ENCODE data around the gene ZNF611. TPM values are rescaled to one million over a fixed set of nuclear protein-coding genes. Genes with fewer than 3 reads are reported as not detected.
"Not testable (repeated sequence)": the region's sequence is repeated elsewhere in the genome, so short reads cannot be mapped to it uniquely, and the experiment has no call there.

Gene ZNF611
- polyA plus RNA-seq, 4 donors, result 2.2 to 16.0 (median 3.9) TPM

DNA sequence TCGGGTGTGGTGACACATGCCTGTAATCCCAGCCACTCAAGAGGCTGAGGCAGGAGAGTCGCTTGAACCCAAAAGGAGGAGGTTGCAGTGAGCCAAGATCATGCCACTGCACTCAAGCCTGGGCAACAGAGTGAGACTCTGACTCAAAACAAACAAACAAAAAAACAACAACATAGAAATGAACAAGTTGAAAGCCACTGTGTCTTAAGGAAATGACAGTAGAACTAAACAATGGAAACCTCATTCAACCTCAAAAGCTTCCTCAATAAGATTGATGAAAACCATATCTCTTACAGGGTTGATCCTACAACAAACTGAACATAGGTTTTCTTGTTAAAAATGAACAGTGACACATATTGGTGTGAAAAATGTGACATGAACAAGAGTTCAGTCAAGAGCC is 21.8 kb downstream of the ZNF611 start:
- not testable (repeated sequence) for H3K4me1 ChIP-seq (ENCODE audit: control insufficient read depth in 3 of 3, insufficient read depth in 2 of 3, low read depth in 1 of 3, low read length in 2 of 3); FAIRE-seq; H3K27ac ChIP-seq (ENCODE audit: low read depth in 1 of 3, low read length in 2 of 3); H3K27me3 ChIP-seq (ENCODE audit: control insufficient read depth in 3 of 3, insufficient read depth in 3 of 3, low read length in 3 of 3); H3K4me3 ChIP-seq (ENCODE audit: low read depth in 1 of 3, low read length in 3 of 3); DNase-seq
- WGBS, 3 donors, result 94 to 98% (median 98%) methylated on average over 2 of the region's 2 CpGs
- peaks cover 7 to 41% (median 21%) of the 10 kb centered on the region in 3 donors for H3K36me3 ChIP-seq (ENCODE audit: control insufficient read depth in 3 of 3, insufficient read depth in 2 of 3, low read depth in 1 of 3, low read length in 3 of 3)
- peaks cover 0 to 31% of the 10 kb centered on the region in 2 donors for H3K9me3 ChIP-seq (ENCODE audit: control insufficient read depth in 2 of 2, insufficient read depth in 1 of 2, low read depth in 1 of 2, low read length in 1 of 2)

DNA sequence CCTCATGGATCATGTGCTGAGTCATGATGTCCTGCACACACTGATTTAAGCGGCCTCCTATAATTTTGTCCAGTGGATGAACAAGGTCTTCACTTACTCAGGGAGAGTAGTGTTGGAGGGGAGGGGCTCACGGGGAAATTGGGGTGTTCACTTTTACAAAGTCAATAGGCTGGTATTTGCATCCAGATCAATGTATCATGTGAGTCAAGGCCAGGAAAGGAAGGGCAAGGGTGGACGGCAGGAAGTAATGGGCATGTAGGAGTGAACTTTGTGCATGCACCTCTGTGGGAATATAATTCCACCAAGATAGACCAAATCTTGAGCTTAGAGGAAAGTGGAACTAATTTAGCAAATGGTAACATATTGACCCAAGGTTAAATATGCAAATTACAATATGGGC is 23.2 kb downstream of the ZNF611 start:
- FAIRE-seq; H3K27ac ChIP-seq (ENCODE audit: low read depth in 1 of 3, low read length in 2 of 3); H3K27me3 ChIP-seq (ENCODE audit: control insufficient read depth in 3 of 3, insufficient read depth in 3 of 3, low read length in 3 of 3); DNase-seq; H3K4me1 ChIP-seq (ENCODE audit: control insufficient read depth in 3 of 3, insufficient read depth in 2 of 3, low read depth in 1 of 3, low read length in 2 of 3); H3K4me3 ChIP-seq (ENCODE audit: low read depth in 1 of 3, low read length in 3 of 3): not testable (repeated sequence)
- Histone ChIP-seq H3K36me3 (ENCODE audit: control insufficient read depth in 3 of 3, insufficient read depth in 2 of 3, low read depth in 1 of 3, low read length in 3 of 3) (peaks cover 7 to 48% (median 23%) of the 10 kb centered on the region in 3 donors), H3K9me3 (ENCODE audit: control insufficient read depth in 2 of 2, insufficient read depth in 1 of 2, low read depth in 1 of 2, low read length in 1 of 2) (peaks cover 0 to 39% of the 10 kb centered on the region in 2 donors)
- WGBS, 3 donors, result 85 to 94% (median 89%) methylated on average over 3 of the region's 3 CpGs

DNA sequence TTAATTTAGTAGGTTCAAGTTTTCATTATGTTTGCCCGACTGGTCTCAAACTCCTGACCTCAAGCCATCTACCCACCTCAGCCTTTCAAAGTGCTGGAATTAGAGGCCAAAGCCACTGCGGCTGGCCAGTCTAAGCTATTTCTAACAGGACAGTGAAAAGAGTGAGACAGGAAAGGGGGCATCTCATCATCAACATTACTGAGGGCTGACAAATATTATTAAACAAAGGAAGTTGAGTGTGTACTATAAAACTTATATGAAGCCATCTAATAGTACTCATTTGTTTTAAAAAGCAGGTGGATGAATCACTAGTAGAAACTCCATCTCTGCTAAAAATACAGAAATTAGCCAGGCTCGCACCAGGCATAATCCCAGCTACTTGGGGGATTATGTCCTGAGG is 24.3 kb downstream of the ZNF611 start:
- WGBS, 3 donors, result 95 to 99% (median 97%) methylated on average over 3 of the region's 3 CpGs

DNA sequence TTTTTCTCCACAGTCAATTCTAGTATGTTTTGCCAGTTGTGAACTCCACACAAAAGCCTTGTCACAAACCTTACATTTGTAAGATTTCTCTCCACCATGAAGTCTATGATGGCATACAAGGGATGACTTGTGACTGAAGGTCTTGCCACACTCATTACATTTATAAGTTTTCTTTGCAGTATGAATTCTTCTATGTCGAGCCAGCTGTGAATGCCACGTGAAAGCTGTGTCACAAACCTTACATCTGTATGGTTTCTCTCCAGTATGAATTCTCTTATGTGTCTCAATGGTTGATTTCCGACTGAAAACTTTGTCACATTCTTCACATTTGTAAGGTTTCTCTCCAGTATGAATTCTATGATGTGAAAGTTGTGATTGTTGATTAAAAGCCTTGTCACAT is 29.2 kb downstream of the ZNF611 start:
- Histone ChIP-seq H3K36me3 (ENCODE audit: control insufficient read depth in 3 of 3, insufficient read depth in 2 of 3, low read depth in 1 of 3, low read length in 3 of 3) (peaks cover 5 to 22% (median 15%) of the 10 kb centered on the region in 3 donors), H3K9me3 (ENCODE audit: control insufficient read depth in 2 of 2, insufficient read depth in 1 of 2, low read depth in 1 of 2, low read length in 1 of 2) (peaks cover 2 to 61% of the 10 kb centered on the region in 2 donors)
- not testable (repeated sequence) for FAIRE-seq; DNase-seq; H3K4me1 ChIP-seq (ENCODE audit: control insufficient read depth in 3 of 3, insufficient read depth in 2 of 3, low read depth in 1 of 3, low read length in 2 of 3); H3K27ac ChIP-seq (ENCODE audit: low read depth in 1 of 3, low read length in 2 of 3); H3K4me3 ChIP-seq (ENCODE audit: low read depth in 1 of 3, low read length in 3 of 3); H3K27me3 ChIP-seq (ENCODE audit: control insufficient read depth in 3 of 3, insufficient read depth in 3 of 3, low read length in 3 of 3)
- 97 to 99% (median 98%) methylated on average over 3 of the region's 3 CpGs for WGBS, 3 donors

More for the DNA sequence above, 24.3 kb downstream of the ZNF611 start:
- Histone ChIP-seq H3K4me1 (ENCODE audit: control insufficient read depth in 3 of 3, insufficient read depth in 2 of 3, low read depth in 1 of 3, low read length in 2 of 3) (no peaks in the 10 kb centered on the region), H3K4me3 (ENCODE audit: low read depth in 1 of 3, low read length in 3 of 3) (no peak overlapping the region), H3K9me3 (ENCODE audit: control insufficient read depth in 2 of 2, insufficient read depth in 1 of 2, low read depth in 1 of 2, low read length in 1 of 2) (peaks cover 0 to 41% of the 10 kb centered on the region in 2 donors), H3K27me3 (ENCODE audit: control insufficient read depth in 3 of 3, insufficient read depth in 3 of 3, low read length in 3 of 3) (no peaks in the 10 kb centered on the region), H3K27ac (ENCODE audit: low read depth in 1 of 3, low read length in 2 of 3) (no peak overlapping the region), H3K36me3 (ENCODE audit: control insufficient read depth in 3 of 3, insufficient read depth in 2 of 3, low read depth in 1 of 3, low read length in 3 of 3) (peaks cover 7 to 48% (median 29%) of the 10 kb centered on the region in 3 donors)
- FAIRE-seq (no peak), DNase-seq (no peak)

DNA sequence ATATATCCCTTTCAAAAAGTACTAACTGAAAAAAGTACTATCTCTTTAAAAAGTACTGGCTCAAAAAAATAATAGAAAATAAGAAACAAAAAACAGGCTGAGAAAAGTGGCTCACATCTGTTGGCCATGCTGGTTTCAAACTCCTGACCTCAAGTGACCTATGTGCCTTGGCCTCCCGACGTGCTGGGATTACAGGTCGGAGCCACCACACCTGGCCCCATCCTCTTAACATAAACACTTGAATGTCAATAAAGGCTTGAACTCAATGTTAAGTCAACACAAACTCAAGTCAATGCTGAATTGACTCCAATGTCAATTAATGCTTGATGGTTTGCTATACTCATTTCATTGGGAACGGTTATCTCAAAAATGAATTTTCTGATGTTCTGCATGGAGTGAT is 30.9 kb downstream of the ZNF611 start:
- H3K36me3 ChIP-seq (ENCODE audit: control insufficient read depth in 3 of 3, insufficient read depth in 2 of 3, low read depth in 1 of 3, low read length in 3 of 3), result peaks cover 2 to 14% (median 9%) of the 10 kb centered on the region in 3 donors
- no peaks in the 10 kb centered on the region for H3K27me3 ChIP-seq (ENCODE audit: control insufficient read depth in 3 of 3, insufficient read depth in 3 of 3, low read length in 3 of 3)
- WGBS, 3 donors, result 94 to 100% (median 97%) methylated on average over 4 of the region's 4 CpGs
- no peak for DNase-seq
- H3K4me3 ChIP-seq (ENCODE audit: low read depth in 1 of 3, low read length in 3 of 3), result no peak overlapping the region
- H3K9me3 ChIP-seq (ENCODE audit: control insufficient read depth in 2 of 2, insufficient read depth in 1 of 2, low read depth in 1 of 2, low read length in 1 of 2), result peaks cover 4 to 48% of the 10 kb centered on the region in 2 donors
- H3K27ac ChIP-seq (ENCODE audit: low read depth in 1 of 3, low read length in 2 of 3), result no peak overlapping the region
- no peaks in the 10 kb centered on the region for H3K4me1 ChIP-seq (ENCODE audit: control insufficient read depth in 3 of 3, insufficient read depth in 2 of 3, low read depth in 1 of 3, low read length in 2 of 3)
- FAIRE-seq, result no peak

DNA sequence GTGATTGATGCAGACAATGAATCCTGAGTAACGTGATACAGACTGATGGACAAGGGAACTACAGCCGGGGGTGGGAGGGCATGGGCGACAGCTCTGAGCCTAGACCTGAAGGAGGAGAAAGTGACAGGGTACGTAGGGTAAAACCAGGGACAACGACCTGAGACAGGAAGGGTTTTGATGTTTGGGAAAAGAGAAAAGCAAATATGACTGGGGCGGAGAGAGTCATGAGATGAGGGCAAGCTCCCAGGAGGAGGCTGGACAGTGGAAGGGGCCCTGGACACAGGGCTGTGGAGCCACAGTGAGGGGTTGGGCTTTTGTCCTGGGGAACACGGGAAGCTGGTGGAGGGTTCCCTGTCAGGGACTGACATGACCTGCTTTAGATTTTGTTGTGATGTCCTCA is 34.2 kb downstream of the ZNF611 start:
- WGBS, 3 donors, result 84 to 88% (median 85%) methylated on average over 7 of the region's 7 CpGs
- H3K27ac ChIP-seq (ENCODE audit: low read depth in 1 of 3, low read length in 2 of 3), result no peak overlapping the region
- no peaks in the 10 kb centered on the region for H3K27me3 ChIP-seq (ENCODE audit: control insufficient read depth in 3 of 3, insufficient read depth in 3 of 3, low read length in 3 of 3)
- H3K9me3 ChIP-seq (ENCODE audit: control insufficient read depth in 2 of 2, insufficient read depth in 1 of 2, low read depth in 1 of 2, low read length in 1 of 2), result peaks cover 4 to 31% of the 10 kb centered on the region in 2 donors
- FAIRE-seq (no peak), DNase-seq (no peak)
- H3K36me3 ChIP-seq (ENCODE audit: control insufficient read depth in 3 of 3, insufficient read depth in 2 of 3, low read depth in 1 of 3, low read length in 3 of 3), result peaks cover 0 to 3% (median 2%) of the 10 kb centered on the region in 3 donors
- no peak overlapping the region for H3K4me3 ChIP-seq (ENCODE audit: low read depth in 1 of 3, low read length in 3 of 3)
- no peaks in the 10 kb centered on the region for H3K4me1 ChIP-seq (ENCODE audit: control insufficient read depth in 3 of 3, insufficient read depth in 2 of 3, low read depth in 1 of 3, low read length in 2 of 3)

DNA sequence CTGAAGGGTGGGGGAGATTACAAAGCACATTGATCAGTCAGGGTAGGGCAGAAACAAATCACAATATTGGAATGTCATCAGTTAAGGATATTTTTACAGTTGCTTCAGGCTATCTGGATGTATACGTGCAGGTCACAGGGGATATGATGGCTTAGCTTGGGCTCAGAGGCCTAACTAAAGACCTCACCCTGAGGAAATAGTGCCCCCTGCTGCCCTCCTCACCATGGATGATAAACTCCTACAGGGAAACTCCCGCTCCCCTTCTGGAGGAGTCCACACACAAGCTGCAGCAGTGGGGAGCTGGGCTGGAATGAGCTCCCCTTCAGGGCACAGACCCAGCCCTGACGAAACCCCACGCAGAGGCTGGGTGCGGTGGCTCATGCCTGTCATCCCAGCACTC is 35.3 kb downstream of the ZNF611 start:
- not testable (repeated sequence) for H3K36me3 ChIP-seq (ENCODE audit: control insufficient read depth in 3 of 3, insufficient read depth in 2 of 3, low read depth in 1 of 3, low read length in 3 of 3); H3K4me3 ChIP-seq (ENCODE audit: low read depth in 1 of 3, low read length in 3 of 3); FAIRE-seq; H3K27me3 ChIP-seq (ENCODE audit: control insufficient read depth in 3 of 3, insufficient read depth in 3 of 3, low read length in 3 of 3); H3K4me1 ChIP-seq (ENCODE audit: control insufficient read depth in 3 of 3, insufficient read depth in 2 of 3, low read depth in 1 of 3, low read length in 2 of 3); H3K27ac ChIP-seq (ENCODE audit: low read depth in 1 of 3, low read length in 2 of 3); DNase-seq
- WGBS, 3 donors, result 77 to 95% (median 85%) methylated on average over 5 of the region's 5 CpGs
- H3K9me3 ChIP-seq (ENCODE audit: control insufficient read depth in 2 of 2, insufficient read depth in 1 of 2, low read depth in 1 of 2, low read length in 1 of 2), result peaks cover 4 to 30% of the 10 kb centered on the region in 2 donors

DNA sequence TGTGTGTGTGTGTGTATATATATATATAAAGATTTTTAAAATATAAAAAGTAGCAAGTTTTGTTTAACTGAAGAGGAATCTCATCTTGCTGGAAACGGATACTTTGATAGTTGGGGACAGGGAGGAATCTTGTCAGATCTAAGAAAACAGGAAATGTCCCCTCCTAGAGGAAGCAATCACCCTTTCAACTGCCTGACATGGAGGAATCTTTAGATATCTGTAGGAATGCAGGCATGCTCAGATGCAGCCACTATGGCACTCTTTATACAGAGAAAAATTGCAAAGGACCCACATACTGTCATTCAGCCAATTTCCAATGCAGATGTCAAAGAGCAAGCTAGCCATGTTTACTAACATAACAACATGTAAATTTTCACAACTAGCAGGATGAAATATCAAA is 38.8 kb downstream of the ZNF611 start:
- peaks cover 0 to 2% (median 0%) of the 10 kb centered on the region in 3 donors for H3K4me1 ChIP-seq (ENCODE audit: control insufficient read depth in 3 of 3, insufficient read depth in 2 of 3, low read depth in 1 of 3, low read length in 2 of 3)
- H3K27ac ChIP-seq (ENCODE audit: low read depth in 1 of 3, low read length in 2 of 3), result no peak overlapping the region
- H3K36me3 ChIP-seq (ENCODE audit: control insufficient read depth in 3 of 3, insufficient read depth in 2 of 3, low read depth in 1 of 3, low read length in 3 of 3), result no peaks in the 10 kb centered on the region
- 40 to 65% (median 41%) methylated on average over 1 of the region's 1 CpG for WGBS, 3 donors
- DNase-seq (no peak), FAIRE-seq (no peak)
- H3K9me3 ChIP-seq (ENCODE audit: control insufficient read depth in 2 of 2, insufficient read depth in 1 of 2, low read depth in 1 of 2, low read length in 1 of 2), result peaks cover 2 to 11% of the 10 kb centered on the region in 2 donors
- no peaks in the 10 kb centered on the region for H3K27me3 ChIP-seq (ENCODE audit: control insufficient read depth in 3 of 3, insufficient read depth in 3 of 3, low read length in 3 of 3)
- no peak overlapping the region for H3K4me3 ChIP-seq (ENCODE audit: low read depth in 1 of 3, low read length in 3 of 3)

DNA sequence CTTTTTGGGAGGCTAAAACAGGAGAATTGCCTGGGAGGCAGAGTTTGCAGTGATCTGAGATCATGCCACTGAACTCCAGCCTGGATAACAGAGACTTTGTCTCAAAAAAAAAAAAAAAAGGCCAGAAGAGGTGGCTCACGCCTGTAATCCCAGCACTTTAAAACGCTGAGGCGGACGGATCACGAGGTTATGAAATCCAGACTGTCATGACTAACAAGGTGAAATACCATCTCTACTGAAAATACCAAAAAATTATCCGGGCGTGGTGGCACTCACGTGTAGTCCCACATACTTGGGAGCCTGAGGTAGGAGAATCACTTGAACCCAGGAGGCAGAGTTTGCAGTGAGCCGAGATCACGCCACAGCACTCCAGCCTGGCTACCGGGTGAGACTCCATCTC is 39.9 kb downstream of the ZNF611 start:
- DNase-seq, result no peak
- H3K27me3 ChIP-seq (ENCODE audit: control insufficient read depth in 3 of 3, insufficient read depth in 3 of 3, low read length in 3 of 3), result no peaks in the 10 kb centered on the region
- no peaks in the 10 kb centered on the region for H3K36me3 ChIP-seq (ENCODE audit: control insufficient read depth in 3 of 3, insufficient read depth in 2 of 3, low read depth in 1 of 3, low read length in 3 of 3)
- no peak for FAIRE-seq
- WGBS, 3 donors, result 96 to 99% (median 97%) methylated on average over 11 of the region's 11 CpGs
- H3K27ac ChIP-seq (ENCODE audit: low read depth in 1 of 3, low read length in 2 of 3), result no peak overlapping the region
- H3K4me1 ChIP-seq (ENCODE audit: control insufficient read depth in 3 of 3, insufficient read depth in 2 of 3, low read depth in 1 of 3, low read length in 2 of 3), result peaks cover 0 to 2% (median 0%) of the 10 kb centered on the region in 3 donors
- H3K4me3 ChIP-seq (ENCODE audit: low read depth in 1 of 3, low read length in 3 of 3), result no peak overlapping the region
- H3K9me3 ChIP-seq (ENCODE audit: control insufficient read depth in 2 of 2, insufficient read depth in 1 of 2, low read depth in 1 of 2, low read length in 1 of 2), result peaks cover 2 to 11% of the 10 kb centered on the region in 2 donors

All from small intestine (tissue), 7 donors.